H1 (cell line): Measurements from ENCODE around the gene SPATA4. TPM values are rescaled to one million over a fixed set of nuclear protein-coding genes. Genes with fewer than 3 reads are reported as not detected.

ENCODE experiments used
- POLR2A ChIP-seq, 2 experiments: IDR thresholded peaks; 1 replicate in 1 of 2; 2 replicates in 1 of 2; pipeline ENCODE4 v1.6.1; 2011; ENCODE audit warnings: low read depth in 2 of 2, low read length in 2 of 2, mild to moderate bottlenecking in 2 of 2; ENCODE audit errors: control extremely low read depth in 1 of 2
- polyA plus RNA-seq, 7 experiments: library from polyadenylated mRNA; depleted of rRNA in 3 of 7; stranded (reverse) in 5 of 7; unstranded in 2 of 7; fragments of >200 nt in 5 of 7; fragments of 200-250 nt in 2 of 7; gene quantifications; 1 replicate in 5 of 7; 2 replicates in 1 of 7; 4 replicates in 1 of 7; pipeline versions ENCODE4 v1.2.1 to v1.2.3, GENCODE V29; 2011 to 2013; ENCODE audit warnings: missing spikeins in 2 of 7, mixed read lengths in 2 of 7
- total RNA-seq: library from RNA; stranded (reverse); fragmentation: NEBNext Ultra II Directional; extraction: Animal tissue kit (Norgen Biotek cat#: 25700); gene quantifications from 2 replicates; pipeline ENCODE4 v1.2.1, GENCODE V29; 2021

SPATA4 gene
- total and polyA plus RNA-seq, 2 of the 8 experiments (the other 6 are each of a cell fraction or from before 2014, with no cell fraction given) = not detected

DNA sequence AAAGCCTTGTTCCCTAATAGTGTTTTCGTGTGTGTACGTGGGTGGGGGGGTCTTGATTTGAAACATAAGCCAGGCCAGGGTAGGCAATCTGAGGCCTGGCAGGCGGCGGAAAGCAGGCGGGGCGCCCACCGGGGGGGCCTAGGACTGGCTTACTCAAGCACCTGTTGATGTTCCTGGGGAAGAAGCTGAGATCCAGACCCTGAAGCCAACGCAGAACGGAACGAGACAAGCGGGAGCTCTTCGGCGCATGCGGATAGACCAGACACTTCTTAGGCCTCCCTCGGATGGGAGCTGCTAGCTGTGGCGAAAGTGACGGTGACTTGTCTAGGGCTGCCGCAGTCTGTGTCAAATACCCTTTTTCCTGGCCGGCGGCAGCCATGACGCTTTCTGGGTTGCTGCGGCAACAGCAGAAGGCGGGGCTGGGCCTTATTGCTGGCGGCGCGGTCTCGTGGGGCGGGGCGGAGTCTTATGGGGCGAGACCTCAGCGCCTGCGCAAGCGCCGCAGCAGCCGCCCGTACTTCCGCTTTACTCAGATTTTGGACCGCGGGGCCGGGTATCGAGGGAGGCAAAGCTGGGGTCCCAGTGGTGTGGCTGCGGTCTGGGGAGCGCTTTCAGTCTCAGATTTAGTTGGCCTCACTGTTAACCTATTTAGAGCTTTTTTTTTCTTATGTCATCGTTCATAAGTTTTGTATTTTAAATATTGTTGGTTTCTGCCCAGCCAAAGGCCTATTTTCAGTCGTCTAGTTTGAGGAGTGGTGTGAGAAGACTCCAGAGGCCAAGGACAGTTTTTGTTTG, at the start of gene SPATA4 (continued):
- TF ChIP-seq POLR2A (IDR thresholded peaks at IDR 0.05; ENCODE audit: control extremely low read depth in 1 of 2, low read depth in 2 of 2, low read length in 2 of 2) = peak; percentile 42 to 61; a peak in 2 of 3 replicates
